ENCODE results near the gene TMA16.
"Not testable (repeated sequence)": the region's sequence is repeated elsewhere in the genome, so short reads cannot be mapped to it uniquely, and the experiment has no call there.

TMA16 gene

GRCh38 chr4:163494360-163495241 lies at the start of gene TMA16:
TSS of gene TMA16 (plus strand) at chr4:163494690. CDS start at chr4:163494802, 112 bp downstream.
- DNase-seq: peak; percentile 85 to 89

GRCh38 chr4:163447023-163447422 lies 47.5 kb upstream of the TMA16 start:
- DNase-seq: not testable (repeated sequence)

- no peak for DNase-seq
Measured at GRCh38 chr4:163447481-163447880, 47.0 kb upstream of the TMA16 start.

- DNase-seq: no peak
Measured at GRCh38 chr4:163448540-163449203, 45.8 kb upstream of the TMA16 start.

- DNase-seq: no peak
Measured at GRCh38 chr4:163462556-163462955, 31.9 kb upstream of the TMA16 start.

- no peak for DNase-seq
Measured at GRCh38 chr4:163467082-163467770, 27.3 kb upstream of the TMA16 start.

- DNase-seq: no peak
Measured at GRCh38 chr4:163470391-163470790, 24.1 kb upstream of the TMA16 start.

GRCh38 chr4:163473130-163473529 lies 21.4 kb upstream of the TMA16 start:
- no peak for DNase-seq

GRCh38 chr4:163473576-163473975 lies 20.9 kb upstream of the TMA16 start, which contains the start of gene TKTL2:
TSS of gene TKTL2 (minus strand) at chr4:163473754. CDS start at chr4:163473734, 20 bp downstream.
- no peak for DNase-seq

- DNase-seq: no peak
Measured at GRCh38 chr4:163474027-163474426, 20.5 kb upstream of the TMA16 start.

- no peak for DNase-seq
Measured at GRCh38 chr4:163476761-163477438, 17.6 kb upstream of the TMA16 start.

GRCh38 chr4:163482190-163482589 lies 12.3 kb upstream of the TMA16 start:
- DNase-seq: no peak

- peak; percentile 42 to 60 for DNase-seq
Measured at GRCh38 chr4:163484906-163485305, 9.6 kb upstream of the TMA16 start.

GRCh38 chr4:163485589-163485988 lies 8.9 kb upstream of the TMA16 start:
- DNase-seq: no peak

- no peak for DNase-seq
Measured at GRCh38 chr4:163486321-163486720, 8.2 kb upstream of the TMA16 start.

GRCh38 chr4:163489929-163490328 lies 4.6 kb upstream of the TMA16 start:
- DNase-seq: no peak

- DNase-seq: no peak
Measured at GRCh38 chr4:163492951-163493504, 1.5 kb upstream of the TMA16 start.

GRCh38 chr4:163493643-163494359 lies 689 bp upstream of the TMA16 start:
- peak; percentile 21 to 27 for DNase-seq

GRCh38 chr4:163495900-163496299 lies 1.4 kb downstream of the TMA16 start:
- DNase-seq: no peak

- no peak for DNase-seq
Measured at GRCh38 chr4:163500586-163500985, 6.1 kb downstream of the TMA16 start.

- no peak for DNase-seq
Measured at GRCh38 chr4:163505374-163505773, 10.9 kb downstream of the TMA16 start.

- no peak for DNase-seq
Measured at GRCh38 chr4:163515198-163515597, 20.7 kb downstream of the TMA16 start.
